T follicular helper cell (primary cell): ENCODE data around the gene WDR82.

Source experiments
- DNase-seq: peaks from one replicate; pipeline ENCODE4 v3.0.0-alpha.2; 2020; ENCODE audit warnings: low read depth
- total RNA-seq, 2 experiments: gene quantifications; one replicate each; lab custom pipeline; 2026; lab: John Stamatoyannopoulos, UW

Gene WDR82, protein sequence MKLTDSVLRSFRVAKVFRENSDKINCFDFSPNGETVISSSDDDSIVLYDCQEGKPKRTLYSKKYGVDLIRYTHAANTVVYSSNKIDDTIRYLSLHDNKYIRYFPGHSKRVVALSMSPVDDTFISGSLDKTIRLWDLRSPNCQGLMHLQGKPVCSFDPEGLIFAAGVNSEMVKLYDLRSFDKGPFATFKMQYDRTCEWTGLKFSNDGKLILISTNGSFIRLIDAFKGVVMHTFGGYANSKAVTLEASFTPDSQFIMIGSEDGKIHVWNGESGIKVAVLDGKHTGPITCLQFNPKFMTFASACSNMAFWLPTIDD
- 361 to 465 reads per million in 2 experiments for total RNA-seq

DNA sequence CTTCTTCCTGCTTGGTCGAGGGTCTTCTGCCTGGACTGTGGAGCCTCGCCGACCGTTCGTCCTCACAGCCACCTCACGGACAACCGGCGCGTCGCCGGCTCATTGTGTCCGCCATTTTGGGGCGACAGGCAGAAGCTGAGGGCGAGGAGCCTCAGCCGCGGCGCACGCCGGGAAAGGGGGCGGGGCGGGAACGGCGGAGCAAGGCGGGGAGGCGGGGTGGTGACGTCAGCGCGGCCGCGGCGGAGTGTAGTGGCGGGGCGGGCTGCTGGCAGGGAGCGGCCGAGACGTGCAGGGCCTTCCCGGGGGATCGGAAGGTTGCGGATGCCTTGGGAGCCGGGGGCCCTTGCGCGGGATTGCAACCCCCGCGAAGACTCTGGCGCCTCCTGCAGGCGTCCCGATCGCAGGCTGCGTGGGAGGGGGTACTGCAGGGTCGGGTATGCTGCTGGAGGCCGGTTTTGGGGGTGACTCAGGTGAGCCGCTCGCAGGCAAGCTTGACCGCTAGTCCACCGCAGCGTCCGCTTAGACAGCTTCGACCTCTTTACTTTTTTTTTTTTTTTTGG, at the start of gene WDR82:
Gene WDR82 (minus strand): TSS at position 140 of the 560 bp plus-strand sequence. CDS start 288 bp downstream, outside the sequence.
- peak; percentile 97 for DNase-seq

DNA sequence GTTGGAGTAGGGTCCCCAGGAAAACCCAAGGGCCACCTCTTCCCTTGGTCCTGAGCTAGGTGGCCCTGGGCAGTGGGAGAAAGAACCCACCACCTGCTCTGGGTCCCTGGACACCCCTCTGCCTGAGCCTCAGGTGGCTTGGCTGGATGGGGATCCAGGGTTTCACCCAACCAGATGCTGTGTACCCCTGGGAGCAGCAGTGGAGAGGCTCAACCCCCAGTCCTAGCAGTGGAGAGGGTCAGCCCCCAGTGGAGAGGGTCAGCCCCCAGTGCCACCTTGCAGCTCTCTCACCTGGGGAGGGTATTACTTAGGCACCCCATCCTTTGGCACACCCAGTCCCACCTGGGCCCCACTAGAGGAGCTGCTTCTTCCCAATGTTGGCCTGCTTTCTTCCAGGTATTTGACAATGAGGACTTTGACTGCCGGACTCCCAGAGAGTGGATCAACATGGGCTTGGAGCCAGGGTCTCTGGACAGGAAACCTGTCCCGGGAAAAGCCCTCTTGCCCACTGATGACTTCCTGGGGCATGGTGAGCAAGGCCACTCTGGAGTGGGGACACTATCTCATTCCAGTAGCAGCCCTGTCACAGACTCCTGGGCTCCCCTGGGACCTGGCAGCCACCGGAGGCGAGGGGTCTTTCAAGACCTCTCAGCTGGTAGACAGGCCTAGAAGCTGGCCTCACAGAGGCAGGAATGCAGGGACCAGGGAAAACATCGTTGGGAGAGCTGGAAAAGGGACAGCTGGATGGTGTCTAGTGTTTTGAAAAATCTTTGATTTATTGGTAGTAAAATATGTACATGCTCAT, 49.2 kb upstream of the WDR82 start:
- no peak for DNase-seq

DNA sequence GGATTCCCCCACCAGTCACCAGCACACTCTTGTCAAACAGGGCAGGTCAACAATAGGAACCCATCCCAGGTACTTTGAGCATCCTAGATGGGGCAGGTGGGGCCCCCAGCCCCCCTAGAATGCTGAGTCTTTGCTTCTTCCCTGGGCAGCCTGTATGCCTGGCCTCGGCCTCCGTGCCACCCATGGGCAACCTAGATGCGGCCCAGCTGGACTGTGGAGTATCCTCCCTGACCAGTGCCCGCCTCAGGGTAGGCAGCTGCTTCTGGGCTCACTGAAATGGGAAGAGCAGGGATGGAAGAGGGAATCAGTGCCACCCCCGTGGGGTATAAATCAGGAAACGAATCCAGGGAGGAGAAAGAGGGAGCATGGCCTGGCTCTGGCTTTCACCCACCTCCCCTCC, 48.5 kb upstream of the WDR82 start:
- DNase-seq: no peak

DNA sequence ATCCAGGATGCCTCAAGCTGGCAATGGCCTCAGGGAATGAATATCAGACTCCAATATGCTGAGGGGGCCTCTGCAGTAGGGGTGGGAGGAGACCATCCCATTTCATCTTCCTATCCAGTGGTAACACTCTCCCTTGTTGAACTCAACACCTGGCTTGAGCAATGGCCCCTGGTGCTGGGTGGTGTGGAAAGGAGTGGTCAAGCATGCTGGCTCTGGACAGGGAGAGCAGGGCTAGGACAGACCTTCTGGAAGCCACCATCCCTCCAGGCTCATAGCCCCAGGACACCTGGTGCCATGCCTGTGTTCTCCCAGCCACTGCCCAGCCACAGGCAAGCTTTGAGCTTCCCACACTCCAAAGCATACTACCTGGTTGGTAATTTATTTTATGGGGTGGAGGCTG, 47.2 kb upstream of the WDR82 start:
- DNase-seq: no peak

DNA sequence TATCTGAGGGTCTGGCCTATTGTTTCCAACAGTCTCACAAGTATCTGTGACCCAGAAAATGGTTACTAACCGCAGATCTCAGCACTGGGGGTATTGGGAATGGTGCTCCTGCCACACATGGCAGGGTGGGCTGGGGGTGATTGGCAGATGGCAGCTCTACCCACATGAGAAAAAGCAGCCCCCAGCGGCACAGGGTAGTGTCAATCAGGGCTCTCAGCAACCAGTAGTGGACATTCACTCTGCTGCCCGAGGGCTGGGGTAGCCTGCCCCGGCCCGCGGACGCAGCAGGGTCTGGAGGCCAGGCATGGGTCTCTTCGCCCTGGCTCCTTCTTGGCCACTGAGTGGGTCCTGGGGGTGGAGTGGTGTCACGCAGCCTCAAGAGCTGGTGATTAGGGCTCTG, 46.2 kb upstream of the WDR82 start:
- DNase-seq: no peak

DNA sequence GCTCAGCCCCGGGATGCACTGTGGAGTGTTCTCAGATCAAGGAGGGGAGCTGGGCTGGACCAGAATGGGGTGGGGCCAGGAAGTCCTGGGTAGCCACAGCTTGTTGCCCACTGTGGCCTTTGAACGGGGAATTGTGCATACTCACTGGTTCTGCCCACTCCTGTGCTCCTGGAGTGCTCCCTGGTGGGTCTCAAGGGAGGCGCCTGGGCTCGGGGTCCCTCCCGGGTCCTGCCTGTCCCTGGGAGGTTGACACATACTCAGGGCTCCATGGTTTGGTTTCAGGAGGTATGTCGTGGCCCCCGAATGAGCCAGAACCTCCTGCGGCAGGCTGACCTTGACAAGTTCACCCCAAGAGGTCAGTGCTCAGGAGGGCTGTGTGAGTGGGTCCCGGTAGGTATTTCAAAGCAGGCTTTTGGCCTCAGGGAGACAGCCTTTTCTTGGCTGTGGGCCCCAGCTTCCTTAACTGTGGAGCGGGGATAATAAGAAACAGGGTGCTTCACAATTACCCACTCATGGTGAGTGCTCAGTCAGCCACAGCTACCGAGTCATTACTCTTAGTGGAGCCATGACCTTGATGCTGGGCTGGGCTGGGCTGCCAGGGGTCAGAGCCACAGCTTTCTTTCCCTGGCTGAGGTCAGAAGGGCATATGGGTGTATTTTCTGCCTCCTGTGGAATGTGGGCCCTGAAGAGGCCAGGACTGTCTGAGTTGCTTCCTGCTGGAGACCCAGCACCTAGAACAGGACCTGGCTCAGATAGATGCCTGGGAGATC, 45.3 kb upstream of the WDR82 start:
- no peak for DNase-seq

DNA sequence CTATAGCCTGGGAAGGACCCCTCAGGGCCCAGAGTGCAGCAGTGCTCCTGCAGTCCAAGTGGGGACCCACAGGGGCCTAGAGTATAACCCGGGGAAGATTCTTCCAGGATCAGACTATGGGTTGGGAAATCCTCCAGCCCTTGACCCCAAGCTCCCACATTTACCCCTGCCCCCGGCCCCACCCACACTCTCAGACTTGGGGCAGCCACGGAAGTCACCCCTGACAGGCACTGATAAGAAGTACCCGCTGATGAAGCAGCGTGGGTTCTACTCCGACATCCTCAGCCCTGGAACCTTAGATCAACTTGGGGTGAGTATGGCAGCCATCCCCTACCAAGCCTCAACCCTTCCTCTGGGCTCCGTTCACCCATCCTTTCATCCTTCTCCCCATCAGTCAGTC, 44.0 kb upstream of the WDR82 start:
- no peak for DNase-seq

DNA sequence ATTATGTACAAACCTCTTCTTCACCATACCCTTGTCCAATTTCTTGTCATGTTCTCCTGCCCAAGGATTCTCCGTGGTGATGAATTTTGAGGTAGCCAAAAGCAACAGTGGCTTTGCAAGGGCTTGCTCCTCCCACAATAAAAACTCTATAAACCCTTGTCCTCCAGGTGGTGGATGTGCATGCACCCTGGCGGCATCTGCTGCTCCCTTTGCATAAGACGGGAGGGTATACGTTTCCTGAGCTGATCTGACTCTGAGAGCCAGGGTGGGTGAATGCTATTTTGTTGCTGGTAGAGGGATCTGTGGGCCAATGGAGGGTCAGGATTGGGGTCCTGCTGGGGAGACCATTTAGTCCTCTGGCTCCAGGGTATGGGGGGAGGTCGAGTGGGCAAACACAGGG, 43.0 kb upstream of the WDR82 start:
- no peak for DNase-seq

DNA sequence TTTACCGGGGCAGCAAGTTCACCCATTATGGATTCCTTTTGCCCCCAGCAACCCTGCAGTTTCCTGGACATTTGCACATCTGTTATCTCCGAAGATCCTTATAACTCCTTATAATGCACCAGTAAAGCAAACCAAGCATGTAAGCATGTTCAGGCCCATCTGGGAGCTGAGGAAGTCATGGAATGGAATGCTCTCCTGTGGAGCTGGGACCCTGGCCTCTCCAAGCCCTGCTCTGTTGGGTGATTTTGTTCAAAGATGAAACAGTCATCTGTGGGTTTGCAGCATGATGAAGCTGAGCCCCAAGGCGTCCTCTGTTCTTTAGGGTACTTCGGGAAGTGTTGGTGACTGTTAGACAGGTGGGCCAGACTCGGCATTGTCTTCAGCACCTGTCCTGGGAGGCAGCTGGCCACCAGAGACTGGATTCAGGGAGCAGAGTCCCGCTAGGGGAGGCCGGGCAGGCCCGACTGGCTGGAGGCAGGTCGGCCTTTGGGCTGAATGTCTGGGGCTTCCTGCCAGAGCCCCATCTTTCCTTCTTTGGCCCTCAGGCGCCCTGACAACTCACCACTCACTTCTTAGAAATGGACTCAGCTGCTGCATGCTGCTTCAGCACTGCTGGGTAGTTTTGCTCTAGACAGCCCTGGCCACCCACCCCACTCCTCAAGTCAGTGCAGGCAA, 41.6 kb upstream of the WDR82 start:
- DNase-seq: no peak

DNA sequence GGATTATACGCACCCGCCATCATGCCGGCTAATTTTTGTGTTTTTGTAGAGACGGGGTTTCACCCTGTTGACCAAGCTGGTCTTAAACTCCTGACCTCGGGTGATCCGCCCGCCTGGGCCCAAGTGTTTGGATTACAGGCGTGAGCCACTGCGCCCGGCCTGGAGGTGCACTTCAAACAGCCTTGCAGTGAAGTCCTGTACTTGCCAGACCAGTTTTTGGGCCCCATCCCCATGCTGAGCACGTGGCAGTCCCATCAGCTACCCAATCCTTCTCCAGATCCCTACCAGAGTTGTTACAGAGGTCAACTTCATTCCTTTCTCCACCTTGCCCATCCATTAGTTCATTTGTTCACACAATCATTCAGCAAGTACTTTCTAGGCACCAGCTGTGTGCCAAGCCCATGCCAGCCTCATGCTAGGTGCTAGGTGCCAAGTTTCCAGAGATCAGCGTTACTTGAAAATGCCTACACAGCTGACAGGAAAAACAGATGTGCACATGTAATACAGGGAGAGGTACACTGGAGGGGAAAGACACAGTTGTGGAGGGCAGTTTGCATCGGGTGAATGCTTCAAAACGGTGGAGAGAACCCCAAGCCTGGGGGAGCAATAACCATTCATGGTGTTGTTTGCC, 39.9 kb upstream of the WDR82 start:
- no peak for DNase-seq

DNA sequence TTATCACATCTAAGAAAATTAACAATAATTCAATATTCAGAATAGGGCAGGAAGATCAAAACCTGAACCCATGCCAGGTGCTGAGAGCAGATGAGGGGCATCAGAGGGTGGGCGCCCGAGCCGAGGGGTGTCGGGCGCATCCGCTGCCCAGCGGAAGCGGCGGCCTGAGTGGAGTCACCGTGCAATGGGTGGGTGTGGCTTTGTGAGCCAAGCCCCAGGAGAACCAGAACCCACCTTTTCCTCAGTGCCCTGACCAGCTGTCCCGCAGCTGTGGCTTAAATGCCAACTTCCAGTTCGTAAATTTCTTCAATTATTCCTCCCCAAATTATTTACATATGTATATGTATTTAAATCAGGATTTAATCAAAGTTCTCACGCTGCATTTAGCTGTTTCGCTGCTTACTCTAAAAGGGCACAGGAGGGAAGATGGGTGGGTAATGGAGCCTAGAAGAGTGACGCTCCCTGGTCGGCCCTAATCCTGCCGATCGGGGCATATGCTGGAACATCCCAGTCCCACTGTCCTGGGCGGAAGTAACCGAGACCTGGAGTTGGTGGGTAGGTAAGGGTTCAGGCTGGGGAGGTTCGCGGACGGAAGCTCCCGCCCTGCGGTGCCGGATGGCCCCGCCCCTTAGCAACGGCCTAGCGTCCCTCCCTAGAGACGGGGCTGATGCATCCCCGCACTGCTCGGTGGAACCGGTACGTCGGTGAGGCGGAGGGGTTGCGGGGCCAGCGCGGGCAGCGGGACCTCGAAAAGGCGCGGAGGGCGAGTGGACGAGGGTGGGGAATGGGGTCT, 39.0 kb upstream of the WDR82 start:
- peak; percentile 66 for DNase-seq

DNA sequence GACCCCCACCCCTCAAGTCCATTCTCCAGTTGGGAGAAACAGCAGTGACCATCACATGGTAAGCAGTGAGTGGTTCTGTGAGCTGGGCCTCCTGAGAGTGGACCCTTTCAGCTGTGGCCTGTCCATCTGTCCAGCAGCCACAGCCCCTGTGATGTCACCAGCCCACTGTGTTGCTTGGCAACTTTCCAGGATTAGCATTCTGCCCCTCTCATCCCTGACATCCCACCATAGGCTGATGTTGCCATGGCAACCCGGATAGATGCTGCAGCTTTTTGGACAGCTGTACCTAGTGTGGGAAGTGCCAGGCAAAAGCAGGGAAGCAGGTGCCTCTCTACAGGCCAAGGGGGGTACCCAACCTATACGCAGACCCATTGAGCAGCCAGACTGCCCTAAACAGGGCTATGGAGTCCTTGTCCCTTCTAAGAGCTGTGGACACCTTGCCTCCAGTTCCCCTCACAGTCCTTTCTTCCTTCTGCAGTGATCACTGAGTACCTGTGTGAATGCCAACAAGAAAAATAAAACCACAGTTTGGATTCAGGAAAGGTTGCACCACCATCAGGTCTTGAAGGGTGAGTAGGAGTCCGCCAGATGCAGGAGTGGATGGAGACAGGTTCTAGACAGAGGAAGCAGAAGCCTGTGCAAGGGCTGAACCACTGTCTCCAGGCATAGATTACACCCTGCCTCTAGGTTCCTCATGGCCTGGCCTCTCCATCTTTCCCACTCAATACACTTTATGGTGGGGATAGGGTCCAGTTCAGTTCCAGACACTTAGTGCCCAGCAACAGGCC, 37.7 kb upstream of the WDR82 start, which contains the start of gene DNAH1:
Gene DNAH1 (plus strand): TSS at position 343 of the 788 bp plus-strand sequence. CDS start 6,124 bp downstream, outside the sequence.
- no peak for DNase-seq

DNA sequence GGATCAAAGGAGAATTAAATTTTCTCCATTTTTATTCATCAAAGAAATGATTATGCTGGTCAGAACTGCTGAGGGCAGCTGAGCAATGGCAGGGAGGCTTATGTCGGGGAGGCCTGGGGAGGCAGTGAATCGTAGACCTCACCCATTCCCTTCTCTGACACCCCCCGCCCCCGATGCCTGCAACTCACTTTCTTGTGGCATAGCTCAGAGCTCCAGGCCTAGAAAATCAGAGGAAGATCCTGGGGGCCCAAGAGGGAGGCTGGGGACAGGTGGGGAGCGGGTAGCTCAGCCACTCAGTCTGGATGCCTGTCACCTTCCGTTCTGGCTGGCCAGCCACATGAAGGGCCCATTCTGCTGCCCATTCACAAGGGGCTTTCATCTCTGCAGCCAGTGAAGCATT, 36.6 kb upstream of the WDR82 start:
- no peak for DNase-seq

DNA sequence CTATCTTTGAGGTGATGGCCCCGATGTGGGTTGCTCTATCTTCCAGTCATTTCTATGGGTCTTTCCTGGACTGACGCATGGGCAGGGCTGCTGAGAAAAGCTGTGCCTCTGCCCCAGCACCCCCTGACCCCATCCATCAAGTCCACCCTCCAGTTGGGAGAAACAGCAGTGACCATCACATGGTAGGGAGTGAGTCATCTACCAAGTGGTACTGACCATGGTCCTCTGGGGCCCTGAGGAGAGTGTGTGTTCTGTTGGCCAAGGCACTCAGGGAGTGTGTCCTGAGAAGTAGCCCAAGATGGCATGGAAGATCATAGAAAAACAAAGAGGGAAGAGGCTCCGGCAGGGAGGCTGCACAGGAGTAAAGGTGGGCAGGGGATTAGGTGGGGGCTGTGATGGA, 36.0 kb upstream of the WDR82 start:
- no peak for DNase-seq

DNA sequence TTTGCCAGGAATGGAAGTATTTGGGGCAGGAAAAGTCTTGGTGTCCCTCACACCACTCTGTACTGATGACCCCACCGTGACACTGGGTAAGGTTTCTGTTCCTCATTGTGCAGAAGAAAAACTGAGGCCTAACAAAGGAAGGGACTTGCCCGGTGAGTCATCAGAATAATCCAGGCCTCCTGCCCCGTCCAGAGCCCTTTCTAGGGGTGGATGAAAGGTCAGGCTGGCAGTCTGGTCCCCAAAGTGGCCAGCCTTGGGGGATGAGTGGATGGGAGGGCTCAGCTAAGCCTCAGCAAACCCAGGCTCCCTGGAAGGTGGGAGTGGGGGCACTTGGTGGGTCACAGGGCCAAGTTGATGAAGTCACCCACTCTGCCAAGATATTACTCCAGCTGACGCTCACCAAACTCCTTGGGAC, 35.3 kb upstream of the WDR82 start:
- DNase-seq: no peak

DNA sequence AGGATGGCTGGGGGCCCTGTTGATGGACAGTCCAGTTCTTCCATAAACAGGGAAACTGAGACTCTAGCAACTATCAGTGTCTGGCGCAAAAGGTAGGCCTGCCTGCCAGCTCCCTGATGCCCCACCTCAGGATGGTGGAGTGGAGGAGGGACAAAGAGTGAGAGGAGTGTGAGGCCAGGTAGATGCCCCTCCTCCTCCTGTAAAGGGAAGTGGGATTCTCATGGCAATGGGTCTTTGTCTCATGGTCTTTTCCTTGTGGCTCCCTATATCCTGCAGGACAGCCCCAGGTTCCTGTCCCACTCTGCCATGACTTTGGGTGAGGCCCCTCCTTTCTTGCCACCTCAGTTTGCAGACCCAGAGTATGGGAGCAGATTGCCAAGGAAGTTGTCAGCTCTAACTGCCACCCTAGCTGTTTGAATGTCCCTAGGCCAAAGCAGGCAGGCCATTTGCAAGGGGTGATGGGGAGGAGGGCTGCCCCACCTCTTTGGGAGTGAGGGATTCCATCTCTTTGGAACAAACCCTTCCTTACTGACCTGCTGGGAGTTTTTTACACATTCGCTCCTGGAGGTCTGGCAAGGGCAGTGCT, 34.8 kb upstream of the WDR82 start:
- no peak for DNase-seq

DNA sequence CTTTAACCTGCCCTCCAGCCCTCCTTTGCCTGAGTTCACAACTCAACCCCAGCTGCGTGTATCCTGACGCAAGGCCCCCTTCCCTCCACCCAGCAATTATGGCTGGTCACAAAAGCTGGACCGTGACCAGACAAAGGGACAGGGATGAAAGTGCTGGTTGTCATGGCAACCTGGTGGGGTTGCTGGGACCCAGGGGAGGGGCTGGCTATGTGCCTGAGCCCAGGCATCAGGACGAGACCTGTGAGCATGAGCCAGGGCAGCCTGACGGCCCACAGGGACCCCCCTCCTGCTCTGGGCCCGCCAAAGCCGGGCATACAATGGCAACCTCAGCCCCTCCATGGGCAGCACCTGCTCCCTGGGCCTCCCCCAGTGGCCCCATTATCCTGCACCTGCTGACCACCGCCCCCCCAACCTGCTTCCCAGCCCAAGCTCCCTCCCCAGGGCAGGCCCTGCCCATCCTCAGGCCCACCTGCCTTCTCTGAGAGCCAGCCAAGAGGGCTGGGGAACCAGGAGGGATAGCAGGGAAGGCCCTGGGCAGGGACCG, 33.2 kb upstream of the WDR82 start:
- DNase-seq: no peak

DNA sequence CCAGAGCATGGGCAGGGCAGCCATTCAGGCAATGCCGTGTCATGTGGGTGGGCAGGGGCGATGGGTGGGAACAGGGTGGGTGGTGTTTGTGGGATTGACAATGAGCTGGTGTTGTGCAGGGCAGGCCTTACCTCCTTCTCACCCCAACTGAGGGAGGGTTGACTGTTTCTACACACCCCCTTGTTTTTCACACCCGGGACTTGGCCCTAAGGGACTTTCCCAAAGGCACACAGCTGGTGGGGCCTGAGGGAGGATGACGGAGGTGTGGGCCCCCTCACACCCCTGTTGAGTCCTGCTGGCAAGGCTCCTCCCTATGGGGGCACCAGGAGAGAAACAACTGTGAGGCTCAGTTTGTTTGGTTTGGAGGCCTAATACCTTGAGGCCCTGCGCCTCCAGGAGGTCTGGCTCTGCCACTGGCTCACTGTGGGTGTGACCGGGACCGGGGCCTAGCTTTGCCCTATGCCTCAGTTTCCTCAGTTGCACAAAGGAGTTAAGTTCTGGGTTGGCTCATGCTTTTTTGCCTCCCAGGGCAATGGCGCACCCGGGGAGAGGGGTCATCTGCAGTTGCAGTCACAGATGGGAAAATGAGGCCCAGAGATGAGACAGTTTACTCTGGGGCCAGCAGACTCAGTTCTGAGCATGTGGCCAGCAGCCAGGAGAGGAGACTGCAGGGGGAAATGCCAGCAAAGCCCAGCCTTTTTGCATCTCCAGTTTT, 32.6 kb upstream of the WDR82 start:
- peak; percentile 7 for DNase-seq
